Thyroid gland (tissue), 4 donors: ENCODE measurements around the gene KIAA2012.

ENCODE experiments used
- CTCF ChIP-seq, 6 experiments: fragments of 200-600 bp in 3 of 6; fragments of 450-650 bp in 3 of 6; sonication (generic) in 3 of 6; IDR thresholded peaks; one replicate each; pipeline ENCODE4 v1.5.1; 2016 to 2019; ENCODE audit warnings: antibody characterized with exemption in 6 of 6, mild to moderate bottlenecking in 2 of 6, inconsistent platforms in 1 of 6, moderate library complexity in 1 of 6
- POLR2A ChIP-seq, 2 donors: fragments of 450-650 bp; IDR thresholded peaks; one replicate each; pipeline ENCODE4 v1.6.1; 2017; ENCODE audit warnings: antibody characterized with exemption in 2 of 2, mild to moderate bottlenecking in 2 of 2, moderate library complexity in 1 of 2

DNA sequence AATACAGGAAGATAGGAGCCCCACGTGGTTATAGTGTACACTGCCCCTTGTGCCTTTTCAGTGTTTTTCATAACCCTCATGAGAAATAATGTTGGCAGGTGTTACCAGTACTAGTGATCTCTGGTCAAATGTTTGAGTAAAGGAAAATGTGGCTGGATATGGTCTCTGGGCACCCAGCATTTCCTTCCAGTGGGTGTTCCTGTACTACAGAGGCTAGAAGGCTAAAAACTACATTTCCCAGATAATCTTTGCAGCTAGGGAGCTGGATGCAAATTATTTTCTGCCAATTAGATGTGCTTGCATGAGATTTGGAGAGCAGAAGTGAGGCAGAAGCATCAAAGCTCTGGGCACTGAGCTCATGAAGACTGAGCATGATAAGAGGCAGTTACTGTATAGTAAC lies 45.1 kb downstream of the KIAA2012 start:
- no peak for TF ChIP-seq POLR2A (IDR thresholded peaks at IDR 0.05)
- no peak for TF ChIP-seq CTCF (IDR thresholded peaks at IDR 0.05)
